Fibroblast of villous mesenchyme (primary cell): Measurements from ENCODE around the gene G6PC3. TPM values are rescaled to one million over a fixed set of nuclear protein-coding genes. Genes with fewer than 3 reads are reported as not detected.
"Not testable (repeated sequence)": the region's sequence is repeated elsewhere in the genome, so short reads cannot be mapped to it uniquely, and the experiment has no call there.

ENCODE experiments used
- DNase-seq: peaks from one replicate; pipeline ENCODE4 v3.0.0-alpha.2; 2010; ENCODE audit warnings: low read depth
- H3K4me3 ChIP-seq: 2 replicates; pipeline ENCODE4 v1.5.1; 2011; ENCODE audit warnings: low read depth, mild to moderate bottlenecking, low read length
- total RNA-seq: library from RNA; depleted of rRNA; stranded (reverse); fragments of >200 nt; gene quantifications from 2 replicates; pipeline ENCODE4 v1.2.3, GENCODE V29; 2012
- TF ChIP-seq, protein P1 (sequence below): IDR thresholded peaks from 2 replicates; pipeline ENCODE4 v1.5.1; 2012; ENCODE audit warnings: low read depth, mild to moderate bottlenecking, low read length; ENCODE audit not compliant: insufficient read depth

The G6PC3 gene
- total RNA-seq, 1 donor: 27.6 TPM

DNA sequence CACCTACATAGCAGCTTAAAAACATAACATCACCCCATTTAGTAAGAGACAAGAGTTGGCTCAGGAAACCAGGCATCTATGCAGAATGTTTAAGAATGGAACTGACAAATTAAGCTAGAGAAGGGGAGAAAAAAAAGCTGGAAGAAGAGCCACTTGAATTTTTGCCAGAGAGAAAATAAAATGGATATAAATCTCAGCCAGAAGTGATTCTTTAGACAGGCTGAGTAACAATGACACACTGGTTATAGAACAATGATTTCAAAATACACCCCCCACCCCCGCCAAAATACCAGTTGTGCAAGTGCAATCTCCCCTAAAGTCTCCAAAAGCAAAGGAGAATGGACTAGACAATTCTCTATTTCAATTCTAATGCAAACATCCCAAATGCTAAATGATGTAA is 26.5 kb upstream of the G6PC3 start:
- peak; percentile 42 for DNase-seq
- no peak overlapping the region for H3K4me3 ChIP-seq
- TF ChIP-seq, protein P1, sequence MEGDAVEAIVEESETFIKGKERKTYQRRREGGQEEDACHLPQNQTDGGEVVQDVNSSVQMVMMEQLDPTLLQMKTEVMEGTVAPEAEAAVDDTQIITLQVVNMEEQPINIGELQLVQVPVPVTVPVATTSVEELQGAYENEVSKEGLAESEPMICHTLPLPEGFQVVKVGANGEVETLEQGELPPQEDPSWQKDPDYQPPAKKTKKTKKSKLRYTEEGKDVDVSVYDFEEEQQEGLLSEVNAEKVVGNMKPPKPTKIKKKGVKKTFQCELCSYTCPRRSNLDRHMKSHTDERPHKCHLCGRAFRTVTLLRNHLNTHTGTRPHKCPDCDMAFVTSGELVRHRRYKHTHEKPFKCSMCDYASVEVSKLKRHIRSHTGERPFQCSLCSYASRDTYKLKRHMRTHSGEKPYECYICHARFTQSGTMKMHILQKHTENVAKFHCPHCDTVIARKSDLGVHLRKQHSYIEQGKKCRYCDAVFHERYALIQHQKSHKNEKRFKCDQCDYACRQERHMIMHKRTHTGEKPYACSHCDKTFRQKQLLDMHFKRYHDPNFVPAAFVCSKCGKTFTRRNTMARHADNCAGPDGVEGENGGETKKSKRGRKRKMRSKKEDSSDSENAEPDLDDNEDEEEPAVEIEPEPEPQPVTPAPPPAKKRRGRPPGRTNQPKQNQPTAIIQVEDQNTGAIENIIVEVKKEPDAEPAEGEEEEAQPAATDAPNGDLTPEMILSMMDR: no peak

DNA sequence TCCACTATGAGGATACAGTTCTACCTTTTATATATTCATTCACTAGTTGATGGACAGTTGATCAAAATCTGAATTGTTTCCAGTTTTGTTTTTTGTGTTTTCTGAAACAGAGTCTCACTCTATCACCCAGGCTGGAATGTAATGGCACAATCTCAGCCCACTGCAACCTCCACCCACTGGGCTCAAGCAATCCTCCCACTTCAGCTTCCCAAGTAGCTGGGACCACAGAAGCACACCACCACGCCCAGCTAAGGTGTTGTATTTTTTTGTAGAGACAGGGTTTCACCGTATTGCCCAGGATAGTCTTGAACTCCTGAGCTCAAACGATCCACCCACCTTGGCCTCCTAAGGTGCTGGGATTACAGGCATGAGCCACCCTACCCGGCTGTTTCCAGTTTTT is 25.0 kb upstream of the G6PC3 start:
- TF ChIP-seq, protein P1: no peak
- H3K4me3 ChIP-seq: no peak overlapping the region
- DNase-seq: no peak

DNA sequence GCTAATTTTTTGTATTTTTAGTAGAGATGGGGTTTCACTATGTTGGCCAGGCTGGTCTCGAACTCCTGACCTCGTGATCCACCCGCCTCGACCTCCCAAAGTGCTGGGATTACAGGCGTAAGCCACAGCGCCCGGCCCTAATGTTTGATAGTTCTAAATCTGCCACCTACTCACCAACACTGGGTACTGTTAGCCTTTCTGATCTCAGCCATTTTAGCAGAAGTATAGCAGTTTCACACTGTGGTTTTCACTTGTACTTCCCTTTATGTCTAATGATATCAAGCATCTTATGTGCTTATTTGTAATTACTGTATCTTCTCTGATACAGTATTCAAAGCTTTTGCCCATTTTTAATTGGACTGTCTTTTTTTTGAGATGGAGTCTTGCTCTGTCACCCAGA is 23.6 kb upstream of the G6PC3 start:
- H3K4me3 ChIP-seq, DNase-seq: not testable (repeated sequence)

DNA sequence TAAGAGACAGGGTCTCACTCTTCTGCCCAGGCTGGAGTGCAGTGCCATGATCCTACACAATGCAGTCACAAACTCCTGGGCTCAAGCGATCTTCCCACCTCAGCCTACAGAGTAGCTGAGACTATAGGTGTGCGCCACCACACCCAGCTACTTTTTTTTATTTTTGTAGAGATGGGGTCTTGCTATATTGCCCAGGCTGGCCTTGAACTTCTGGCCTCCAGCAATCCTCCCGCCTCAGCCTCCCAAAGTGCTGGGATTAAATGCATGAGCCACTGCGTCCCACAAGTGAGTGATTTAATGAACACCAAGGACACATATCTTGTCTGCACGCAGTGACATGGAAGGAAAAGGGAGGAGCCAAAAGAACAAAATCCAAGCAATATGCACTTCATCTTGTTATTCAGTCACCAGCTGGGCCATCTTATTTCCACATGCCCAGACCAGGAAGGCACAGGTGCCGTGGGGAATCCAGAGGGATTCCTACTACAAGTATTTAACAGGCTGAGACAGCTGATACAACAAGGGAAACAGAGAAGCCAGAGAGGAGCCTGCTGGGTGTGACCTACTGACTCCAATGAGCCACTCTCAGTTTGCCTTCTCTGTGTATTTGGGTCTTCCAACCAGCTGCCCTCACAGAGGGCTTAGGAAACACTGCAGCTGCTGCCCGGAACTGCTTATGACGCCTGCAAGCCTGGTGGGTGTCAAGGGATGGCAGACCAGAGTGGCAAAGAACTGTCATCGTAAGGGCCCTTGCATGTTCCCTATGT is 21.1 kb upstream of the G6PC3 start:
- H3K4me3 ChIP-seq: no peak overlapping the region
- TF ChIP-seq, protein P1: no peak
- DNase-seq: no peak

DNA sequence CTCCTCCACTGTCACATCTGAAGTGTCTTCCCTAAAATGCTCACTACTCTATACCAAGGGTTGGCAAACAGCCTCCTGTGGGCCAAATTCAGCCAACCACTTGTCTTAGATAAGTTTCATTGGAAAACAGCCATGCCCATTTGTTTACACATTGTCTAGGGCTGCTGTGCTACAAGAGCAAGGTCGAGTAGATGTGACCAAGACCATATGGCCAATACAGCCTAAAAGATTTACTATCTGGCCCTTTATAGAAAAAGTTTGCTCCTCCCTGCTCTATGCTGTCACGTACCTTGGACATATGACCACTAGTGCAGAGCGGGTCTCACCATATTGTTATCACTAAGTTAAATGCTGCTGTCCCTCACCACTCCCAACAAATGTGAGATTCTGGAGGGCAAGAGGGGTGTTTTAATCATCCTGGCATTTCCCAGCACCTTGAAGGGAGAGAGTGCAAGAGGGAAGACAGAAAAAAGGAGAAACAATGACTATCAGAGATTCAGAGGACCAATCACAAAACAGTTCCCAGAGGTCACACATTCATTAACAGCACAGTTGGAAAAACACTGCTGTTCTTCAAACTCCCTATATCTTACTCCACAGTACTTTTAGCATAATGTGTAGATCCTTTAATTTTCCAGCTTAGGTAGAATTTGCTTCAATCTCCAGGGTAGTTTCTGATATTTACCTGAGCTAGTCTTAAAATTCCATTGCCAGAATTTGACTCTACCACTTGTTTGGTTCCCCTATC is 17.2 kb upstream of the G6PC3 start:
- no peak overlapping the region for H3K4me3 ChIP-seq
- TF ChIP-seq, protein P1: no peak
- DNase-seq: peak; percentile 37

DNA sequence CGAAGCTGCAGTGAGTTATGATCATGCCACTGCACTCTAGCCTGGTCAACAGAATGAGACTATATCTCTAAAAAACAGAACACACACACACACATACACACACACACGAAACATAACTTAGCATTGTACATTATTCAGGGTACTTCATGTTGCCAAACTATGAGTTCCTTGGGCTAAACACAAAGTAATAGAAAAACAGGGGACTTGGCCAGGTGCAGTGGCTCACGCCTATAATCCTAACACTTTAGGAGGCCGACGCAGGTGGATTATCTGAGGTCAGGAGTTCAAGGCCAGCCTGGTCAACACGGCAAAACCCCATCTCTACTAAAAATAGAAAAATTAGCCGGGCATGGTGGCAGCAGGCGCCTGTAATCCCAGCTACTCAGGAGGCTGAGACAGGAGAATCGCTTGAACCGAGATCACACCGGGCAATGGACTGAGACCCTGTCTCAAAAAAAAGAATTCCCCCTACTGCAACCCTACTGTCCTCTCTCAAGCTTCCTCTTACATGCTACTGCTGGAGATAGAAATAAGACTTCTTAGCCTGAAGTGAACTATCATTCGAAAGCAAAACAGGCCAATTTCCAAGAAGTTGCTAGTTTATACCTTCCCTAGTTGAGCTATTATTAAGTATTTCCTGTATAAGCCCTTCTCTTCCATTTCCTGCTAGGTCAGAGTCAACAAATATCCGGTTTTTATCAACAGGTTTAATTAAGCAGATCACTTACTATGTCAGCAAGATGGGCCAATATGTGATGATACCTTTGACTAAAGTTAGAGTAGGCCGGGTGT is 11.2 kb upstream of the G6PC3 start:
- TF ChIP-seq, protein P1: no peak
- no peak overlapping the region for H3K4me3 ChIP-seq
- no peak for DNase-seq

DNA sequence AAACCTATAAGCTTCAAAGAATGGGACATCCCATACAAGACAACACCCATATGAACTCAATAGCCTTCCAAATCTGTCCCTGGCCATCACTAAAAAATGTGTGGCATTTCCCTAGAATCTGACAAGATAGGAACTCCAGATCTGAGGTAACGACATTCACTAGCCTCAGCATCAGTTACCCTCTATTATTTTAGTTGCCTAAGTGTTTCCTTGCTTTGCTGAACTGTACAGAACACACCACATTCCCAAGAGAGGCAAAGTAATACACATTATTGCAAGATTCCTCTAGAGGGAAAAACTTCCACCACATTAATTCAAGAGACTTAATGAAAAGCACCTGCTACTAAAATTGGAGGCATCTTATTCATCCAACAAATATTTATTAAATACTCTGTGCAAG is 9.1 kb upstream of the G6PC3 start:
- no peak for DNase-seq
- H3K4me3 ChIP-seq: no peak overlapping the region
- TF ChIP-seq, protein P1: no peak
